Kidney (tissue), 14 donors: ENCODE data around the gene NANOS1. TPM values are rescaled to one million over a fixed set of nuclear protein-coding genes. Genes with fewer than 3 reads are reported as not detected.

Experiments
- DNase-seq, 5 donors: peaks; one replicate each; pipeline ENCODE4 v3.0.0-alpha.2; 2013 to 2020
- FAIRE-seq: peaks from 2 replicates; lab custom pipeline; 2012; peaks lifted over from hg19 to GRCh38; lab: Jason Lieb, UNC
- H3K27ac ChIP-seq, 2 donors: one replicate each; pipeline ENCODE4 v1.7.0; 2013; ENCODE audit warnings: low read depth in 2 of 2, low read length in 2 of 2, inconsistent platforms in 1 of 2
- H3K27me3 ChIP-seq: one replicate; pipeline ENCODE4 v1.7.1; 2013; ENCODE audit warnings: low read length, inconsistent platforms; ENCODE audit not compliant: control insufficient read depth, insufficient read depth
- H3K36me3 ChIP-seq, 3 donors: one replicate each; pipeline versions ENCODE4 v1.7.0 to v1.7.1; 2013; ENCODE audit warnings: low read length in 3 of 3, control low read depth in 1 of 3, inconsistent platforms in 1 of 3; ENCODE audit not compliant: insufficient read depth in 3 of 3, control insufficient read depth in 2 of 3
- H3K4me1 ChIP-seq, 3 donors: one replicate each; pipeline versions ENCODE4 v1.7.0 to v1.7.1; 2013; ENCODE audit warnings: low read length in 3 of 3, inconsistent platforms in 1 of 3, low read depth in 1 of 3; ENCODE audit not compliant: control insufficient read depth in 2 of 3, insufficient read depth in 2 of 3
- H3K4me3 ChIP-seq, 3 donors: one replicate each; pipeline versions ENCODE4 v1.7.0 to v1.8.1; 2013; ENCODE audit warnings: low read length in 3 of 3, control low read depth in 1 of 3, inconsistent platforms in 1 of 3
- H3K9ac ChIP-seq, 3 donors: one replicate each; pipeline versions ENCODE4 v1.7.0 to v1.7.1; 2013; ENCODE audit warnings: low read length in 3 of 3, control low read depth in 1 of 3, inconsistent platforms in 1 of 3
- H3K9me3 ChIP-seq, 3 donors: one replicate each; pipeline versions ENCODE4 v1.7.0 to v1.7.1; 2013; ENCODE audit warnings: low read length in 3 of 3, control low read depth in 1 of 3, inconsistent platforms in 1 of 3; ENCODE audit not compliant: control insufficient read depth in 2 of 3, insufficient read depth in 1 of 3
- intact Hi-C: fragments of 100-400 bp; cut with DNase I; formaldehyde crosslinking; loops from one replicate; pipeline ENCODE4 v1.11.1; 2022
- polyA plus RNA-seq: library from polyadenylated mRNA; stranded (reverse); fragments of 350-450 nt; fragmentation: Illumina TruSeq; extraction: RNeasy Lipid Tissue Mini Kit (QIAGEN cat#74804); gene quantifications from one replicate; pipeline ENCODE4 v1.2.3, GENCODE V29; 2014; ENCODE audit warnings: low read depth, low replicate concordance; ENCODE audit not compliant: insufficient read depth
- total RNA-seq: library from RNA; stranded (reverse); fragmentation: NEBNext Ultra II Directional; extraction: Animal tissue kit (Norgen Biotek cat#: 25700); gene quantifications from one replicate; pipeline ENCODE4 v1.2.1, GENCODE V29; 2021
- TF ChIP-seq, protein P1 (sequence below): IDR thresholded peaks from 3 replicates; pipeline ENCODE4 v1.5.1; 2012; ENCODE audit warnings: mild to moderate bottlenecking, moderate library complexity, borderline replicate concordance; ENCODE audit not compliant: insufficient read depth; ENCODE audit errors: extremely low read depth
- donor health status: control.
- donor health status: control.
- donor health status: control.
- donor health status: control.
- donor health status: control.
- donor health status: DM: yes; HTN: yes; CAD: no.
- donor health status: Normal renal cell carcinoma (clear cell type).

NANOS1 gene
- total and polyA plus RNA-seq, 2 donors from 2014 or later = 1.1 to 4.5 TPM

DNA sequence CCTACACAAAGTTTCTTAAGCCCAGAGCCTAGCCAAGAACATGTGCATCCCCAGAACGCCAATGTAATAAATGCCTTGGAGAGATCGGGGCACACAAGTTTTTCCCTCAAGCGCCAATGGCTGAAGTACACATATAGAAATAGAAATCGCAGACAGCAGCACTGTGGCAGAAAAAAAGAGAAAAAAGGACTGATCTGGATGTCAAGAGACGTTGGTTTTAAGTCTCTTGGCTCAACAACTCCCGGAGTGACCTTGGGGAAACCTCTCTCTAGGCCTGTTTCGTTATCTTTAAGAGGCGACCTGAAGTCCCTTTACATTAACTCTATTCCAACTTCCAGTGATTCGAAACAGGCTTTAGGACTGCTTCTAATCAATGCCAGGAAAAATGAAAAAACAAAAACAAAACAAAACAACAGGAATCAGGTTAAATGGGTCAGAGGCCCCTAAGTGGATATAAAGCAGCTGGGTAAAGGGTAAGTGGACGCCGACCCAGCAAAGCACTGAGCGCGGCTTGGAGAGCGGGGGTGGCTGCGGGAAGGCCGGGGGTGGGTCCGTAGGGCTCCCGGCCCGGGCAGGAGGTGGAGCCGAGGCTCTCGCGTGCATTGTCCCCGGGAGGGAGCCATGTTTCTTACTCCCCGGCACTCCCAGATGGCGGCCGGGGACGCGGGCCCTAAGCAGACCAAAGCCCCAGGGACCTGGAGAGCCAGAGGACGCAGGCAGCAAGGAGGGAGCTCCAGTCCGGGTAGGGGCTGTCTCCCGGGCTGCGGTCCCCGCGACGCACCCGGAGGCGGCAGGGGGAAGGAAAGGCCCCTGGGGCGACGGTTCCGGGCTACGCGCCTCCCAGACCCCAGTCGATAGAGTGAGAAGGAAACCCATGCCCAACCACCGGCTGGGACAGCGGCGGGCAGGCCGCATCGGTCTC lies 50.3 kb downstream of the NANOS1 start:
- no peak for FAIRE-seq
- no peaks in the 10 kb centered on the region for H3K9me3 ChIP-seq

DNA sequence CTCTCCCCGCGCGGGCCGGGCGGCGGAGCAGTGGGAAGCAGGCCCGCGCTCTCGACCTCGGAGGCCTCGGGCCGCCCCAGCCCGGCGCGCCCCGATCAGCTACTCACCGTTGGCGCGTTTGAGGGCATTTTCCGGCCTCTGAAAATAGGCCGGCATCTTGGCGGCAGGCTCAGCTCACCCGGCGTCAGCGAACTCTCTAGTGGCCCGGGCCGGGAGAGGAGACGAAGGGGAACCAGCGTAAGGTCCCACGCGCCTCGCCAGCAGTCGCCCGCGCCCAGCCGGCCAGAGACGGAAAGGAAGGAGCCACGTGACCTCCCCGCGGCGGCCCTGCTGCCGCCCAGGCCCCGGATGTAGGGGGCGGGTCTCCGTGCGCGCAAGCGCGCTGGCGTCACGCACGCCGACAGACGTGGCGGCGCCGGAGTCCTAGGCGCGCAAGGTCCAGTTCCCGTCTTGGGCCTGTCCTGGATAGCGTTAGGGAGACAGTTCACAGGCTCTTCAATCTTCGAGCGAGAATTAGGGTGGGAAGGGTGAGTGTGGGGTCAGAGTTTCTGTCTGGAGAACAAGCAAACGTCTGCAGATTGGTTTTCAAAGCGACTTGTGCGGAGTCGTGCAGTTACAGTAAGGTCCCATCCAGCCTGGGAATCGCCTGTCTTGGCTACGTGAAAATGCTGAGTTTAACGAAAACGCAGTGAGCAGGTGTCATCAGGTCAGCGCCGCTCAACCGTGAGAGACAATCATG lies 51.2 kb downstream of the NANOS1 start, which contains the start of gene EIF3A:
TSS of gene EIF3A (minus strand) at position 297 of the 739 bp plus-strand sequence. CDS start at position 156, 141 bp downstream.
- H3K4me1 ChIP-seq = peaks cover 4 to 8% (median 6%) of the 10 kb centered on the region in 3 donors
- peak within 1 kb of the TSS; percentile 96 to 99 for H3K27ac ChIP-seq
- peak within 1 kb of the TSS; percentile 90 to 98 (median 91) for H3K4me3 ChIP-seq
- peak within 1 kb of the TSS; percentile 95 to 97 (median 95) for H3K9ac ChIP-seq
- DNase-seq (peak; percentile 94 to 98 (median 96)), FAIRE-seq (no peak)
- TF ChIP-seq, protein P1, sequence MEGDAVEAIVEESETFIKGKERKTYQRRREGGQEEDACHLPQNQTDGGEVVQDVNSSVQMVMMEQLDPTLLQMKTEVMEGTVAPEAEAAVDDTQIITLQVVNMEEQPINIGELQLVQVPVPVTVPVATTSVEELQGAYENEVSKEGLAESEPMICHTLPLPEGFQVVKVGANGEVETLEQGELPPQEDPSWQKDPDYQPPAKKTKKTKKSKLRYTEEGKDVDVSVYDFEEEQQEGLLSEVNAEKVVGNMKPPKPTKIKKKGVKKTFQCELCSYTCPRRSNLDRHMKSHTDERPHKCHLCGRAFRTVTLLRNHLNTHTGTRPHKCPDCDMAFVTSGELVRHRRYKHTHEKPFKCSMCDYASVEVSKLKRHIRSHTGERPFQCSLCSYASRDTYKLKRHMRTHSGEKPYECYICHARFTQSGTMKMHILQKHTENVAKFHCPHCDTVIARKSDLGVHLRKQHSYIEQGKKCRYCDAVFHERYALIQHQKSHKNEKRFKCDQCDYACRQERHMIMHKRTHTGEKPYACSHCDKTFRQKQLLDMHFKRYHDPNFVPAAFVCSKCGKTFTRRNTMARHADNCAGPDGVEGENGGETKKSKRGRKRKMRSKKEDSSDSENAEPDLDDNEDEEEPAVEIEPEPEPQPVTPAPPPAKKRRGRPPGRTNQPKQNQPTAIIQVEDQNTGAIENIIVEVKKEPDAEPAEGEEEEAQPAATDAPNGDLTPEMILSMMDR = no peak
- H3K9me3 ChIP-seq = no peaks in the 10 kb centered on the region
- H3K27me3 ChIP-seq = no peaks in the 10 kb centered on the region
- intact Hi-C loops = no loop called here
- H3K36me3 ChIP-seq = peaks cover 0 to 2% (median 0%) of the 10 kb centered on the region in 3 donors

More for the DNA sequence above, 50.3 kb downstream of the NANOS1 start:
- TF ChIP-seq, protein P1 = no peak
- H3K4me3 ChIP-seq = peak overlapping the region; percentile 90 to 98 (median 91)
- DNase-seq = peak; percentile 78 to 95 (median 84)
- H3K36me3 ChIP-seq = peaks cover 0 to 2% (median 0%) of the 10 kb centered on the region in 3 donors
- peaks cover 4 to 8% (median 6%) of the 10 kb centered on the region in 3 donors for H3K4me1 ChIP-seq
- peak overlapping the region; percentile 96 to 99 for H3K27ac ChIP-seq
- H3K9ac ChIP-seq = peak overlapping the region; percentile 39 to 97 (median 95)
- intact Hi-C loops = no loop called here
- no peaks in the 10 kb centered on the region for H3K27me3 ChIP-seq

Other genes starting within 250 kb of the NANOS1 start
- 95.6 TPM for gene EIF3A, start 51.1 kb downstream of the NANOS1 start, total RNA-seq
- gene EIF3A, start 51.1 kb downstream of the NANOS1 start, polyA plus RNA-seq = 24.9 TPM
- 31.6 TPM for gene DENND10, start 74.4 kb downstream of the NANOS1 start, total RNA-seq
- 31.7 TPM for gene DENND10, start 74.4 kb downstream of the NANOS1 start, polyA plus RNA-seq
- 21.9 TPM for gene SFXN4, start 136.0 kb downstream of the NANOS1 start, total RNA-seq
- gene SFXN4, start 136.0 kb downstream of the NANOS1 start, polyA plus RNA-seq = 59.7 TPM
- 118 TPM for gene PRDX3, start 149.1 kb downstream of the NANOS1 start, total RNA-seq
- 294 TPM for gene PRDX3, start 149.1 kb downstream of the NANOS1 start, polyA plus RNA-seq
- gene GRK5, start 177.9 kb downstream of the NANOS1 start, total RNA-seq = 18.7 TPM
- 7.3 TPM for gene GRK5, start 177.9 kb downstream of the NANOS1 start, polyA plus RNA-seq